ENCODE results near the gene ZIC4.

The ZIC4 gene

DNA sequence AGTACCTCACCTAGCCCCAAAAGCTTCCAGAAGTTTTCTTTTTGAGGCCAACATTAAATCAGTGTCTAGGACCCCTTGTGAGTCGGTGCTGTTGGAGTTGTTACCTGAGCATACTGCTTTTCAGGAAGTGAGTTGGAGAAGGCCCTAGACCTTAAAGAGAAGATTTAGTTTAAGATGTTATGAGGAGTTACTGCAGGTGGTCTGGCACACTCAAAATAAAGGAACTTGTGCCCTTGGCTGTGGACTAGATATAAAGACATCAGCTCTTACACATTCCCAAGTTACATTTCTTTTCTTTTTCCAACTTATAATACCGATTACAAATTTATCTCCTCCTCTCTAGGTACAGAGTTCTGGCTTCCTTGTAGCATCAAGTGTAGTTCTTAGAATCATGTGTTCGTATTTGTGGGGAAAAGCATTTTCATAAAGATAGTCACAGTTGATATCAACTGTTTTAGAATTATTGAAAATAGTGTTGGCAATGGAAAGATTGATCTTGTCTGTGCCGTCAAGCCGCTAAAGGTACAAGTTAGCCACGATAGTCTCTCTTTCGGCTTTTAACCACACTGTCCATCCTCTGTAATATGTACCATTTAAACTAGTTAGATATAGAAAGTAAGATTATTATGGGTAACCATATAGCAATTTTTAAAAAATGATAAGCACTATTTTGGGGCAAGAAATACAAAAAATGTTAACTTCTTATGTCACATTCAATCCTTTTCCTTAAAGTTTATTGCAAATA lies 11.4 kb upstream of the ZIC4 start:
- DNase-seq: no peak

- no peak for DNase-seq
Measured at GRCh38 chr3:147416931-147417330, 10.6 kb upstream of the ZIC4 start.

DNA sequence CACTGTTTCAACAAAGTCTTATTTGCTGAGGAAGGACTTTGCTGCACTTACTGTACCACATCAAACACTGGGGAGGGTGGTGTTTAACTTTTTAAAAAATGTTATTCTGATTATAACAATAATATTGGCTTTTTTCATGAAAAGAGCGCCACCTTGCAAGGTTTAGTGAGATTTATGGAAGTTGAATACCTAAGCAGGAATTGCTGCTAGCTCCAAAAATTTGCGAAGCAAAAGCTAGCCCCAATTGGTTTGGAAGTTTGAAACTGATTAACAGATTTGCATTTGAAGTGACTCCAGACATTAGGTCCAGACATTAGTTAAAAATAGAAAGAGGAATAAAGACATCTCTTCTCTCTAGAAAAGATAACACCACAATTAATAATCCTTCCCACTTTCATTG lies 9.5 kb upstream of the ZIC4 start:
- DNase-seq: no peak

DNA sequence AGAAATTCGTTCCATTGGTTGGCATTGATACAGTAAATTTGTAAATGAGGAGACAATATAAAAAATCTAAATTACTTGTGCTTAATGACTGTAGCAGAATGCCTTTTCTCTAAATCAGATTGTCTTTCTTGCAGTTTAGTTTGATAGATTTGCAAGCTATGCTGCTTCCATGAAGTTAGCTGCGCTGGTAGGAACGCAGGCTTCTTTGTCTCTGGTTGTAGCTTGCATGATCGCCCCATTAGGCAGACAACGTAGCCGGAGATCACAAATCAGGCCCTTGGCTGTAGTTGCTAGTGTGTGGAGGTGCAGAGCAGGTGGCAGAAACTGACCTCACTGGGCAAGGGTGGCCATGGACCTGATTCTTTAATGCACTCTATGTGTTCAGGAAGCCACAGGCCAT lies 8.9 kb upstream of the ZIC4 start:
- DNase-seq: no peak

DNA sequence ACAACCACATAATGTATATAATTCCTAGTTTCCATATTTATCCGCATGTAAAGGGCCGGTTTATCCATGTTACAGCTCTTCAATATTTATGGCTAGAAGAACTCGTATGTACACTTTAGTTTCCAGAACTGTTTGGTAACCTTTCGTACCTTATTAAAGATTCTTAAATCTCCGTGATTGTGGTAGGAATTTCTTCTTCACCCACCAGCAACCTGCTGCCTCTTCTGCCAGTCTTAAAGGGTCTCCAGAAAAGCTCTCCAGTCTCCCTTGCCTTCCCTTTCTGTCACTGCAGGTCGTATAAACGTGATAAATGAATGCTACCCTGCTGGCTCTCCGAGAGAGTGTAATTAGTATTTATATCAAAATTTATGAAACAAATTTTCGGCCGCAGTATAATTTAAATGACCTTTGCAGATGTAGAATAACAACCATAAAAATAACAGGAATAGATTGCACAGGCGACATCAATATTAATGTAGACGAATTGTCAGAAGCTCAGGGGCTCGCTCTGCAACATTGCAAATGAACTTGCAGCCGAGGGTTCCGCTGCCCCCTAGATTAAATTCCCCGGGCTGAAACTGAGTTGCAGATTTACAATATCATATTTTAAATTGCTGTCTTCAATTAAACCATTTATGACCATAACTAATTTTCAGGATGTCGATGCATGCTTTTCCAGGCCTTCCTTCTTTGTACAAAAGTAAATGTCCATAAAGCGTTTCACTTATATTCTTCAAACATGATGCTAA lies 8.2 kb upstream of the ZIC4 start:
- DNase-seq: no peak

GRCh38 chr3:147413686-147414389 lies 7.5 kb upstream of the ZIC4 start:
- no peak for DNase-seq

GRCh38 chr3:147412917-147413685 lies 6.8 kb upstream of the ZIC4 start:
- no peak for DNase-seq

DNA sequence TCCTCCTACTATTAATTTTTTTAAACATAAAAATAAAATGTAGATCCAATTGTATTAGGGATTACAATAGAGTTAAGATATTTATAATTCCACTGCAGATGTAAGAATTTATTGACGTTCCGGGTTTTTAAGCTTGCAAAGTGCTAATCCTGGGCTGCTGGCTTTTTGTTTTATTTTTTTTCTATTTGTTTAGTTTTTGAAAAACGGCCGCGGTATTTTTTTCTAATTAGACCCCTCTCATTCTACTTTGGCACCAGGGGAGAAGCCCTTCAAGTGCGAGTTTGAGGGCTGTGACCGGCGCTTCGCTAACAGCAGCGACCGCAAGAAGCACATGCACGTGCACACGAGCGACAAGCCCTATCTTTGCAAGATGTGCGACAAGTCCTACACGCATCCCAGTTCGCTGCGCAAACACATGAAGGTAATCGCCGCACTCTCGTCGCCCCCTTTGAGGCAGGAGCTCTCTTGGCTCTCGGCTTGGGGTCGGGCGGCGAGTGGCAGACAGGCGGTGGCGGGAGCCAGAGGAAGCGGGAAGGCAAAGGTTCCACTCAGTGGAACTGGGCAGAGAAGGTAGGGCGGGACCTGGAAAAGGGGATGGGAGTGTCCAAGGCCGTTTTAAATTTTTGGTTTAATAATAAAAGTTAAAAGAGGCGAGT lies 6.0 kb upstream of the ZIC4 start:
- DNase-seq: no peak

DNA sequence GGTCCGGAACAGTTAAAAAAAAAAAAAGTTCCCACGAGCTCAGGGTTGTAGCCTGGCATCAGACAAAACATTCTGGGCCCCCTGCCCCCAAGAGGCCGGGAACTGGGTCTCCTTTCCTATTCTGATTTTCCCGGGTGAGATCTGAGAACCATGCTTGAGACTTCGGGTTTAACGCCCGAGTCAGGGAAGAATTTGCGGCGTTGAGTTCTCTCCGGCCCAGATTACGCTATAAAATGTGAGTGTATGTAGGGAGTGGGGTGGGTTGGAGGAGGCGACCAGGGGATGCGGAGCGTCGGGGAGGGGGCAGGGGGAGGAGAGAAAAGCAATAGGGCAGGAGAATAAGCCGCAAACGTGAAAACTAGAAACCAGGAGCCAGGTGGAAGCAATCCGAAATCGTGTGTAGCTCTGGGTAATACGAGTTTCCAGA lies 5.5 kb upstream of the ZIC4 start:
- DNase-seq: no peak

DNA sequence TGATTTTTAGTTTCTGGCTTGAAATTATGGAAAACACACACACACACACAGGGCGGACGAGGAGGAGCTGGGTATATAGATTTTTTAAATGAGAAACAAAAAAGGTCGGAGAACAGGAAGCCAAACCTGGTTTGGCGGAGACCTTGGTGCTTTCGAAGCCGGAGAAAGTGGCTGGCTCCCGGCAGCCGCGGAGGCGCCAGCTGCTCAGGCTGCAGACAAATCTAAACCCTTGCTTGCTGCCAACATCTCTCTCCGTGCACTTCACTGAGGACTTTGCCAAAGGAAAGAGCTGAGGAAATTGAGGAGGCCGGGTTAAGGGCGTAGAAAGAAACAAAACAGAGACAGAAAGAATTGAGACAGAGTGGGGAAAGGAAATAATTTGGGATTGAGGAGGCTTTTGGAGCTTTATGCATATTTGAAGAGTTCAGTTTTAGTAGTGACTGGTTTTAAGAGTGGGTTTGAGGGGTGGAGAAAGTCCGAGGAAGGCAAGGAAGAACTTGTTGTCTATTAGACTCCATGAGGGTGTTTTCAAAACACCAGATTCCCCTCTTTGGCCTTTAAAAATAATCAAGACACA lies 5.0 kb upstream of the ZIC4 start:
- DNase-seq: no peak

- no peak for DNase-seq
Measured at GRCh38 chr3:147410526-147411237, 4.3 kb upstream of the ZIC4 start.

DNA sequence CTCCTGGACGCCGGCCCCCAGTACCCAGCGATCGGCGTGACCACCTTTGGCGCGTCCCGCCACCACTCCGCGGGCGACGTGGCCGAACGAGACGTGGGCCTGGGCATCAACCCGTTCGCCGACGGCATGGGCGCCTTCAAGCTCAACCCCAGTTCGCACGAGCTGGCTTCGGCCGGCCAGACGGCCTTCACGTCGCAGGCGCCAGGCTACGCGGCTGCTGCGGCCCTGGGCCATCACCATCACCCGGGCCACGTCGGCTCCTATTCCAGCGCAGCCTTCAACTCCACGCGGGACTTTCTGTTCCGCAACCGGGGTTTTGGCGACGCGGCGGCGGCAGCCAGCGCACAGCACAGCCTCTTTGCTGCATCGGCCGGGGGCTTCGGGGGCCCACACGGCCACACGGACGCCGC lies 3.8 kb upstream of the ZIC4 start:
- no peak for DNase-seq

DNA sequence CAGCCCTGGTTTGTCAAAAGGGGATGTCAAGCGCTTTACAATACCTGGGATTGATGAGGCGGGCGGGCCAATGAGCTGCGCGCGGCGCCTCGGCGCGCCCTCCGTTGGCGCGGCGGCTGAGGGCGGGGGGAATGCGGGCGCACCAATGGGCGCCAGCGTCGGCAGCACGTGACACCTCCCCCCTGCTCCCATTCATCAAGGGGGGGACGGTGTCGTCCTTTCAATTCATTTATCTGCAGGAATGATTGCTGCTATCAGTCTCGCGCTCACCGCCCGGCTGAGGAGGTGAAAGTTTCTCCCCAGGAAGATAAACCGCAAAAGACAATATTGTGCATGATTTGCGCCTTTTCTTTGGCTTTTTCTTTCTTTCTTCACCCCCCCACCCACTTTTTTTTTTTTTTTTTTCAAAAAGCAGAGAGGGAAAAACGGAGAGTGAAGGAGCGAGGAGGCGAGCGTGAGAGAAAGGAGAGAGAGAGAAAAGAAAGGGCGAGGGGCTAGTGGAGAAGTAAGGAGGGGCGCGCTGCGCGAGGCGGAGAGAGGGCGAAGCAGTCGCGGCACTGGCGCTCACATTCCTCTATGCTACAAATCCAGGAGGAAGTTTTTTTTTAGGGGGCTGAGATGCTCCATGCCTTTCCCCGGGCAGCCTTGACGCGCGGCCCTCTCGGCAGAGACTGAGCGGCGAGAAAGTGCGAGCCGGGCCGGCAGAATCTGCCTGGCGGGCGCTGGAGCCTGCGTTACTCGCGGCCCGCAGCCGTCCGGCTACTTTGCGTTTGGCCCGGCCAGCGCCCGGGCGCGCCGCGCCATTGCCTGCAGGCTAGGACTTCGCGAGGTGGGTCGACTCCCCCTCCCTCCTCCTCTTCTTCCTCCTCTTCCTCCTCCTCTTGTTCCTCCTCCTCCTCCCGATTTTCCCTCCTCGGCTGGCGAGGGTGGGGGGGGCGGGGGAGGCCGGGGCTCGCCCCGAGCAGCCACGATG lies 3.1 kb upstream of the ZIC4 start, which contains the start of gene ZIC1:
TSS of gene ZIC1 (plus strand) at position 223 of the 973 bp plus-strand sequence. CDS start at position 971, 748 bp downstream.
- no peak for DNase-seq

- no peak for DNase-seq
Measured at GRCh38 chr3:147408188-147409100, 2.1 kb upstream of the ZIC4 start.

DNA sequence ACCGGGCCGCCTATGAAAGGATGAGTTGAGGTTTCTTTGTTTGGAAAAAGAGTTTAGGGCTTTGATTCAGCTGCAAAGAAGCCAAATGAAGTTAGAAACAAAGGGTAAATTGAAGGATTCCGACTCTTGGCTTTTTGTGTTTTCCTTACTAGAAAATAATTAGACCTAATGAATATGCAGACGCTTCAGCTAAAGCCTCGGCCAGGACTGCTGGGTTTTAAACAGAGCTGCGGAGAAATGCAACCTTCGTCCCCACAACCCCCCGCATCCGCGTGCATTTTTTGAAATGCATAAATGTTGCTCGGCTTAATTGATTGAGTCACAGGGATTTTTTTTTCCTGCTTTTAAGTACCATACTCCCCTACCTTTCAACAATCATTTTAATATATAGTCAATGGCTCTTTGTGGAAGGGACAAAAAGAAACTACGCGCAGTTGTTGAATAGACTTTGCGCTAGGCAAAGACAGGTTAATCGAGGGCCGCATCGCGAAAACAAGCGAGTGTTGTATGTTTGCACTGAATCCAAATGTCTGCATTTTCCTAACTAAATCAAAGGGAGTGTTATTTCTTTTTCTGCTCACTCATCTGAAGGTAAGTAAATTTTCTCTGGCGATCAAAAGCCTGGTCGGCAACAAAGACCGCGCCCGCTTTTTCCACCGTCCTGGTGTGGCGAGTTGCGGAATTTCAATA lies 1.3 kb upstream of the ZIC4 start:
- DNase-seq: no peak

DNA sequence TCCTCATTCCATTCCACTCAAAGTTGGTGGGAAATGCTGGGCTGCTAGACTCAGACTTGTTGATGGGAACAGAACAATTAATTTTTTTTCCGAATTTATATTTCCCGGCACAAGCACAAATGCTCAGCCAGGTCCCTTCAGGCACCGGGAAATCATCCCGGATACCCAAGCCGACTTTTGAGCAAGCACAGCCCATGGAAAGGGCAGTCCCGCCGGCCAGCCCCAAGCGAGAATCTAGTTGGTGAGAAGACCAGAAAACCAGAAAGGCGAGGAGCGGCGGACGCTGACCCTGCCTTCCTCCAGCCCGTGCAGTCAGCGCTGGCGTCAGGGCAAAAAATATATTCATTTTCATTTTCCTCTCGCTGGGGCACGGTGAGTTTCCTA lies 763 bp upstream of the ZIC4 start:
- DNase-seq: no peak

- no peak for DNase-seq
Measured at GRCh38 chr3:147405231-147406027, 914 bp downstream of the ZIC4 start.
